HCT116 (cell line): ENCODE results near the gene PSTPIP2. TPM values are rescaled to one million over a fixed set of nuclear protein-coding genes. Genes with fewer than 3 reads are reported as not detected.

Experiments
- ATAC-seq: fragments of 200-7000 bp; cut with Tn5 transposase; 2 replicates; pipeline ENCODE4 v1.9.1; 2020; ENCODE audit warnings: mild to moderate bottlenecking, moderate library complexity
- BruUV-seq: library from RNA; stranded (reverse); fragments of 400-500 nt; replicated peaks from 2 replicates; lab custom pipeline; 2021; lab: Mats Ljungman, UMichigan
- CTCF ChIA-PET: fragments of 300-600 bp; sonication (Branson Sonifier 250); formaldehyde crosslinking; loops from one replicate; lab custom pipeline; 2021; ENCODE audit warnings: antibody characterized with exemption; lab: Charles Lee
- POLR2A ChIA-PET: fragments of 300-600, 350-600 bp; sonication (Branson Sonifier 250); formaldehyde crosslinking; loops from one replicate; lab custom pipeline; 2021; ENCODE audit warnings: antibody characterized with exemption; lab: Charles Lee
- RAD21 ChIA-PET, 2 experiments: fragments of 300-600 bp; sonication (Branson Sonifier 250); formaldehyde crosslinking; loops; one replicate each; lab custom pipeline; 2023; ENCODE audit warnings: low total read pairs in 2 of 2; ENCODE audit not compliant: uncharacterized antibody in 2 of 2, unreplicated experiment in 2 of 2, low non-redundant PET in 1 of 2; lab: Charles Lee
- DNase-seq: peaks from one replicate; pipeline ENCODE4 v3.0.0-alpha.2; 2010; ENCODE audit warnings: low read depth, low spot score
- H2AFZ ChIP-seq: fragments of 200-600 bp; shearing (Covaris generic), sonication (generic); 2 replicates; pipeline ENCODE4 v1.6.1; 2017; ENCODE audit warnings: low read depth, mixed run types, mixed read lengths, antibody characterized with exemption, low read length; ENCODE audit not compliant: poor library complexity, severe bottlenecking
- H3K27ac ChIP-seq: 2 replicates; pipeline ENCODE4 v1.5.1; 2012; ENCODE audit warnings: low read depth, low read length
- H3K27me3 ChIP-seq: fragments of 200-600 bp; sonication (generic); 2 replicates; pipeline ENCODE4 v1.6.1; 2016; ENCODE audit warnings: mixed run types, low read length, mixed read lengths; ENCODE audit not compliant: insufficient read depth
- H3K36me3 ChIP-seq, 2 experiments: fragments of 200-500 bp in 1 of 2; fragments of 200-600 bp in 1 of 2; sonication (Bioruptor generic) in 1 of 2; sonication (generic) in 1 of 2; 2 replicates each; pipeline versions ENCODE4 v1.5.1 to v1.6.1; 2014 to 2016; ENCODE audit warnings: low read length in 2 of 2, inconsistent platforms in 1 of 2, mixed read lengths in 1 of 2, mixed run types in 1 of 2; ENCODE audit not compliant: insufficient read depth in 2 of 2, control insufficient read depth in 1 of 2
- H3K4me1 ChIP-seq, 2 experiments: fragments of 200-600 bp in 1 of 2; sonication (generic) in 1 of 2; 2 replicates each; pipeline versions ENCODE4 v1.5.1 to v1.6.1; 2012 to 2017; ENCODE audit warnings: low read length in 2 of 2, inconsistent platforms in 1 of 2, mild to moderate bottlenecking in 1 of 2, mixed read lengths in 1 of 2, mixed run types in 1 of 2, moderate library complexity in 1 of 2; ENCODE audit not compliant: insufficient read depth in 2 of 2, control insufficient read depth in 1 of 2
- H3K4me2 ChIP-seq: fragments of 200-600 bp; sonication (generic); 2 replicates; pipeline ENCODE4 v1.6.1; 2017; ENCODE audit warnings: mixed run types, low read length, mixed read lengths
- H3K4me3 ChIP-seq, 2 experiments: fragments of 200-600 bp in 1 of 2; sonication (generic) in 1 of 2; replicated peaks in 1 of 2; 2 replicates each; pipeline ENCODE4 v1.5.1; 2011 to 2016; ENCODE audit warnings: low read length in 2 of 2, control low read depth in 1 of 2, low read depth in 1 of 2, mild to moderate bottlenecking in 1 of 2, mixed read lengths in 1 of 2, mixed run types in 1 of 2
- H3K79me2 ChIP-seq: fragments of 200-600 bp; sonication (generic); 2 replicates; pipeline ENCODE4 v1.6.1; 2017; ENCODE audit warnings: mild to moderate bottlenecking, mixed run types, low read length, moderate library complexity, mixed read lengths; ENCODE audit not compliant: insufficient read depth
- H3K9ac ChIP-seq: fragments of 200-600 bp; sonication (generic); 2 replicates; pipeline ENCODE4 v1.6.1; 2016; ENCODE audit warnings: low read length, mixed read lengths
- H3K9me2 ChIP-seq: fragments of 200-600 bp; sonication (generic), shearing (Covaris generic); 2 replicates; pipeline ENCODE4 v1.6.1; 2017; ENCODE audit warnings: mixed run types, mild to moderate bottlenecking, moderate library complexity; ENCODE audit not compliant: insufficient read depth
- H3K9me3 ChIP-seq, 2 experiments: fragments of 200-500 bp in 1 of 2; fragments of 200-600 bp in 1 of 2; sonication (Bioruptor generic) in 1 of 2; sonication (generic) in 1 of 2; 2 replicates each; pipeline ENCODE4 v1.6.1; 2014 to 2017; ENCODE audit warnings: low read length in 2 of 2, mixed read lengths in 2 of 2, inconsistent platforms in 1 of 2, low read depth in 1 of 2, mild to moderate bottlenecking in 1 of 2, mixed run types in 1 of 2, moderate library complexity in 1 of 2; ENCODE audit not compliant: control insufficient read depth in 1 of 2, insufficient read depth in 1 of 2
- H4K20me1 ChIP-seq: fragments of 200-600 bp; sonication (generic), shearing (Covaris generic); 2 replicates; pipeline ENCODE4 v1.6.1; 2017; ENCODE audit warnings: mixed run types, mild to moderate bottlenecking, moderate library complexity; ENCODE audit not compliant: insufficient read depth
- ATF3 ChIP-seq: IDR thresholded peaks from 2 replicates; pipeline ENCODE4 v1.6.1; 2012
- CTCF ChIP-seq, 3 experiments: fragments of 200-600 bp in 1 of 3; sonication (generic) in 1 of 3; IDR thresholded peaks in 2 of 3; conservative IDR thresholded peaks in 1 of 3; 2 replicates each; pipeline ENCODE4 v1.5.1; 2012 to 2017; ENCODE audit warnings: low read depth in 2 of 3, low read length in 2 of 3, antibody characterized with exemption in 1 of 3, borderline replicate concordance in 1 of 3, control low read depth in 1 of 3, mild to moderate bottlenecking in 1 of 3, mixed read lengths in 1 of 3, mixed run types in 1 of 3, moderate library complexity in 1 of 3; ENCODE audit not compliant: insufficient read depth in 1 of 3
- EZH2phosphoT487 ChIP-seq: fragments of 200-600 bp; IDR thresholded peaks from 2 replicates; pipeline ENCODE4 v1.6.1; 2018; ENCODE audit warnings: antibody characterized with exemption, borderline replicate concordance
- JUND ChIP-seq: IDR thresholded peaks from 2 replicates; pipeline ENCODE4 v1.6.1; 2012
- REST ChIP-seq: IDR thresholded peaks from 2 replicates; pipeline ENCODE4 v1.6.1; 2012; ENCODE audit warnings: low read depth
- SIN3A ChIP-seq: IDR thresholded peaks from 2 replicates; pipeline ENCODE4 v1.6.1; 2012; ENCODE audit warnings: low read depth
- SP1 ChIP-seq: IDR thresholded peaks from 2 replicates; pipeline ENCODE4 v1.6.1; 2012; ENCODE audit warnings: low read depth
- ZBTB33 ChIP-seq: IDR thresholded peaks from 2 replicates; pipeline ENCODE4 v1.6.1; 2011; ENCODE audit warnings: mild to moderate bottlenecking, low read length, moderate library complexity; ENCODE audit not compliant: insufficient replicate concordance; ENCODE audit errors: extremely low read depth
- intact Hi-C: fragments of 100-400 bp; cut with micrococcal nuclease; formaldehyde crosslinking; loops from 2 replicates; pipeline ENCODE4 v1.10.0; 2022
- total RNA-seq: library from RNA; stranded (reverse); gene quantifications from one replicate; pipeline ENCODE4 v1.2.1, GENCODE V29; 2021; ENCODE audit not compliant: unreplicated experiment
- TF ChIP-seq, protein P1 (sequence below): IDR thresholded peaks from 2 replicates; pipeline ENCODE4 v1.6.1; 2012

Gene PSTPIP2
- total RNA-seq, 1 experiment from 2014 or later, result 20.0 TPM

DNA sequence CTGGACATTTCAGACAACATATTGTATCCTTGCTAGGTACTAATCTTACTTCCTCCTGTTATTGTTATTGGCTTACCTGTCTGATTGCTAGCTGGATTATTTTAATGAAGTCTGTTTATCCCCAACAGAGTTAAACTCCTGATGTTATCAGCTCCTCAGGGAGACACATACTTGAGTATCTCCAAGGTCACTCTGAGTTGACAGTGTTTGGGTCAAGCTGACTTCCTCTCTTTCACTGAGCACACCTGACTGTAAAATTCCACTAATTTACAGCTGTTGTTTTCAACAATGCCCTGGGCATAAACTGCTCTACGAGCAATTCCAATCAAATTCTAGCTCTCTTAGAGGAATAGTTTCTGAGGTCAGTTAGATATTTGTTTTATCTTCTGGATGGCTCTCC lies 41.7 kb upstream of the PSTPIP2 start:
- RAD21 ChIA-PET, result no interaction called here
- ATAC-seq (no peak), DNase-seq (no peak)
- Histone ChIP-seq H4K20me1 (no peaks in the 10 kb centered on the region), H2AFZ (no peak overlapping the region), H3K9ac (no peak overlapping the region), H3K27me3 (no peaks in the 10 kb centered on the region), H3K27ac (no peak overlapping the region), H3K4me2 (no peak overlapping the region), H3K4me1 (peaks cover 13 to 20% of the 10 kb centered on the region in 2 experiments), H3K79me2 (0 out of 2 replicates have a peak, but pooled peaks cover 11% of the 10 kb centered on the region)
- POLR2A ChIA-PET, result no interaction called here
- TF ChIP-seq, protein P1, sequence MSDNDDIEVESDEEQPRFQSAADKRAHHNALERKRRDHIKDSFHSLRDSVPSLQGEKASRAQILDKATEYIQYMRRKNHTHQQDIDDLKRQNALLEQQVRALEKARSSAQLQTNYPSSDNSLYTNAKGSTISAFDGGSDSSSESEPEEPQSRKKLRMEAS, result no peak
- no peak for TF ChIP-seq ZBTB33
- TF ChIP-seq ATF3, result no peak
- no peak for TF ChIP-seq EZH2phosphoT487
- no peak for TF ChIP-seq JUND
- no peak for TF ChIP-seq SIN3A
- no peak for TF ChIP-seq REST
- no peak for TF ChIP-seq SP1
- no peak for TF ChIP-seq CTCF (IDR thresholded peaks at IDR 0.05 in 2 of 3, conservative IDR thresholded peaks at IDR 0.05 in 1 of 3; ENCODE audit: borderline replicate concordance in 1 of 3, insufficient read depth in 1 of 3, low read depth in 2 of 3, low read length in 2 of 3)
- TF ChIP-seq, all 23 proteins: peak for 0
- BruUV-seq, result no TSS peak
- H3K36me3 ChIP-seq, result peaks cover 2 to 6% of the 10 kb centered on the region in 2 experiments; a peak in 2 of 4 replicates
- no peak overlapping the region for H3K4me3 ChIP-seq
- intact Hi-C loops, result no loop called here
- CTCF ChIA-PET, result no interaction called here
- H3K9me2 ChIP-seq, result no peaks in the 10 kb centered on the region
- H3K9me3 ChIP-seq, result no peaks in the 10 kb centered on the region
